Loucy (cell line): Measurements from ENCODE around the gene CAMSAP3.

ENCODE experiments used
- H2AFZ ChIP-seq: fragments of 200-600 bp; sonication (generic); 2 replicates; pipeline ENCODE4 v1.6.0; 2016; ENCODE audit warnings: antibody characterized with exemption, mild to moderate bottlenecking, low read length, moderate library complexity
- H3F3A ChIP-seq: fragments of 200-600 bp; 2 replicates; pipeline ENCODE4 v1.6.0; 2016; ENCODE audit warnings: antibody characterized with exemption, low read depth, mild to moderate bottlenecking
- H3K27me3 ChIP-seq: fragments of 200-600 bp; sonication (generic); 2 replicates; pipeline ENCODE4 v1.6.1; 2014; ENCODE audit warnings: low read length, mild to moderate bottlenecking; ENCODE audit not compliant: insufficient read depth, poor library complexity, severe bottlenecking
- H3K36me3 ChIP-seq: fragments of 200-600 bp; sonication (generic); 2 replicates; pipeline ENCODE4 v1.6.1; 2016; ENCODE audit warnings: low read length; ENCODE audit not compliant: insufficient read depth
- H3K4me1 ChIP-seq: fragments of 200-600 bp; sonication (generic); 2 replicates; pipeline ENCODE4 v1.5.1; 2014; ENCODE audit warnings: low read length, mild to moderate bottlenecking; ENCODE audit not compliant: insufficient read depth, poor library complexity, severe bottlenecking
- H3K4me2 ChIP-seq: fragments of 200-600 bp; sonication (generic); 2 replicates; pipeline ENCODE4 v1.6.0; 2014; ENCODE audit warnings: antibody characterized with exemption, low read length, low read depth, mild to moderate bottlenecking; ENCODE audit not compliant: poor library complexity, severe bottlenecking
- H3K4me3 ChIP-seq: fragments of 200-600 bp; sonication (generic); 2 replicates; pipeline ENCODE4 v1.5.1; 2014; ENCODE audit warnings: low read length, mild to moderate bottlenecking, mixed read lengths; ENCODE audit not compliant: poor library complexity, severe bottlenecking
- H3K79me2 ChIP-seq: fragments of 200-600 bp; sonication (generic); 2 replicates; pipeline ENCODE4 v1.6.1; 2014; ENCODE audit warnings: low read length; ENCODE audit not compliant: insufficient read depth
- H3K9ac ChIP-seq: fragments of 200-600 bp; sonication (generic); 2 replicates; pipeline ENCODE4 v1.6.0; 2014; ENCODE audit warnings: mild to moderate bottlenecking, low read depth, low read length, moderate library complexity; ENCODE audit not compliant: poor library complexity, severe bottlenecking
- H3K9me2 ChIP-seq: fragments of 200-600 bp; sonication (generic); replicated peaks from 2 replicates; pipeline ENCODE4 v1.6.1; 2016; ENCODE audit warnings: low read depth, low read length, mixed read lengths
- H3K9me3 ChIP-seq: fragments of 200-600 bp; sonication (generic); 2 replicates; pipeline ENCODE4 v1.6.1; 2014; ENCODE audit warnings: mild to moderate bottlenecking, antibody characterized with exemption, low read length, low read depth; ENCODE audit not compliant: insufficient read depth
- H4K20me1 ChIP-seq: fragments of 200-600 bp; sonication (generic); 2 replicates; pipeline ENCODE4 v1.6.0; 2014; ENCODE audit warnings: antibody characterized with exemption, low read length, mild to moderate bottlenecking; ENCODE audit not compliant: insufficient read depth, poor library complexity, severe bottlenecking
- EZH2phosphoT487 ChIP-seq: fragments of 200-600 bp; IDR thresholded peaks from 2 replicates; pipeline ENCODE4 v1.6.1; 2018; ENCODE audit warnings: antibody characterized with exemption, mild to moderate bottlenecking, moderate library complexity, borderline replicate concordance
- TF ChIP-seq, protein P1 (sequence below): fragments of 200-600 bp; sonication (generic); conservative IDR thresholded peaks from 2 replicates; pipeline ENCODE4 v1.5.1; 2014; ENCODE audit warnings: mild to moderate bottlenecking, antibody characterized with exemption, low read length

CAMSAP3 gene

GRCh38 chr19:7617172-7617571 is 21.5 kb downstream of the CAMSAP3 start:
- Histone ChIP-seq H3F3A (no peaks in the 10 kb centered on the region), H2AFZ (no peak overlapping the region), H3K9me2 (no peaks in the 10 kb centered on the region), H3K4me2 (no peak overlapping the region), H3K27me3 (no peaks in the 10 kb centered on the region), H3K36me3 (peaks cover 25% of the 10 kb centered on the region; the same call in 1 of the 2 replicates), H3K9ac (no peak overlapping the region), H3K4me1 (no peaks in the 10 kb centered on the region), H4K20me1 (no peaks in the 10 kb centered on the region), H3K4me3 (no peak overlapping the region), H3K9me3 (no peaks in the 10 kb centered on the region), H3K79me2 (no peaks in the 10 kb centered on the region)
- no peak for TF ChIP-seq EZH2phosphoT487
- TF ChIP-seq, protein P1, sequence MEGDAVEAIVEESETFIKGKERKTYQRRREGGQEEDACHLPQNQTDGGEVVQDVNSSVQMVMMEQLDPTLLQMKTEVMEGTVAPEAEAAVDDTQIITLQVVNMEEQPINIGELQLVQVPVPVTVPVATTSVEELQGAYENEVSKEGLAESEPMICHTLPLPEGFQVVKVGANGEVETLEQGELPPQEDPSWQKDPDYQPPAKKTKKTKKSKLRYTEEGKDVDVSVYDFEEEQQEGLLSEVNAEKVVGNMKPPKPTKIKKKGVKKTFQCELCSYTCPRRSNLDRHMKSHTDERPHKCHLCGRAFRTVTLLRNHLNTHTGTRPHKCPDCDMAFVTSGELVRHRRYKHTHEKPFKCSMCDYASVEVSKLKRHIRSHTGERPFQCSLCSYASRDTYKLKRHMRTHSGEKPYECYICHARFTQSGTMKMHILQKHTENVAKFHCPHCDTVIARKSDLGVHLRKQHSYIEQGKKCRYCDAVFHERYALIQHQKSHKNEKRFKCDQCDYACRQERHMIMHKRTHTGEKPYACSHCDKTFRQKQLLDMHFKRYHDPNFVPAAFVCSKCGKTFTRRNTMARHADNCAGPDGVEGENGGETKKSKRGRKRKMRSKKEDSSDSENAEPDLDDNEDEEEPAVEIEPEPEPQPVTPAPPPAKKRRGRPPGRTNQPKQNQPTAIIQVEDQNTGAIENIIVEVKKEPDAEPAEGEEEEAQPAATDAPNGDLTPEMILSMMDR, result no peak

DNA sequence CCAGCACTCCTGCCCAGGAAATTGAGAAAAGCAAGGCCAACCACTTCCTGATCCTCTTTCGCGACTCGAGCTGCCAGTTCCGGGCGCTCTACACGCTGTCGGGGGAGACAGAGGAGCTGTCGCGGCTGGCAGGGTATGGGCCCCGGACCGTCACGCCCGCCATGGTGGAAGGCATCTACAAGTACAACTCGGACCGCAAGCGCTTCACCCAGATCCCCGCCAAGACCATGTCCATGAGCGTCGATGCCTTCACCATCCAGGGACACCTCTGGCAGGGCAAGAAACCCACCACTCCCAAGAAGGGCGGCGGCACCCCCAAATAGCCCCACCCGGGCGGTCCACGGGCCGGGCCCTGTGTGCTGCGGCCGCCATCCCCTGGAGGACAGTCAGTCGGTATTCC is 22.1 kb downstream of the CAMSAP3 start:
- Histone ChIP-seq H3K36me3 (peaks cover 30% of the 10 kb centered on the region; the same call in 1 of the 2 replicates), H2AFZ (no peak overlapping the region), H3K79me2 (no peaks in the 10 kb centered on the region), H3K9me2 (no peaks in the 10 kb centered on the region), H3F3A (no peaks in the 10 kb centered on the region), H3K9me3 (no peaks in the 10 kb centered on the region), H3K4me2 (no peak overlapping the region), H3K4me1 (no peaks in the 10 kb centered on the region), H3K4me3 (no peak overlapping the region), H3K9ac (no peak overlapping the region), H3K27me3 (no peaks in the 10 kb centered on the region), H4K20me1 (no peaks in the 10 kb centered on the region)
- TF ChIP-seq, protein P1, result no peak
- no peak for TF ChIP-seq EZH2phosphoT487

DNA sequence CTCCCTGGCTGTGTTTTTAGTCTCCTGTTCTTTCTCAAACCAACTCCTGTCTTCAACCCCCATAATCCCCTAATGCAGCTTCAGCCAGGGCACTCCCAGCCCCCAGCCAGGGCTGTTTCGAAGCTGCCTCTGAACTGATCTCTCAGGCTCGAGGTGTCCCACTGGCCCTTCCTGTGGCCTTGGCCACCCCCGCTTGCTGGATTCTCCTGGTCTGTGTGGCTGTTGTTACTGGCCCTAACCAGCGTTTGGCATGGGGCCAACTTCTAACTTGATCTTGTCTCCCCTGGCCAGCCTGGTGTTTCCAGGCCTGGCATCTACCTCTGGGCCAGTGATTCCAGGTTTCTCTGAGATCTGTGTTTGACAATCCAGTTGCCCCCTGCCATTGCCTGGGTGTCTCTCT is 22.7 kb downstream of the CAMSAP3 start:
- Histone ChIP-seq H3K9ac (no peak overlapping the region), H3K4me3 (no peak overlapping the region), H3K4me1 (no peaks in the 10 kb centered on the region), H3K79me2 (no peaks in the 10 kb centered on the region), H4K20me1 (no peaks in the 10 kb centered on the region), H2AFZ (no peak overlapping the region), H3K9me2 (no peaks in the 10 kb centered on the region), H3K4me2 (no peak overlapping the region), H3K27me3 (no peaks in the 10 kb centered on the region), H3K36me3 (peaks cover 37% of the 10 kb centered on the region; the same call in 1 of the 2 replicates), H3K9me3 (no peaks in the 10 kb centered on the region), H3F3A (no peaks in the 10 kb centered on the region)
- TF ChIP-seq EZH2phosphoT487, result no peak
- TF ChIP-seq, protein P1, result no peak
